ENCODE measurements around the gene MYO1G.

GRCh38 chr7:45017253-45017652 lies 38.4 kb upstream of the MYO1G start:
- TF ChIP-seq CTCF (IDR thresholded peaks at IDR 0.05 in 2 of 3, conservative IDR thresholded peaks at IDR 0.05 in 1 of 3; ENCODE audit: control insufficient read depth in 2 of 3, extremely low read depth in 1 of 3, insufficient read depth in 1 of 3, low read depth in 3 of 3, low read length in 3 of 3) (no peak), RELA (IDR thresholded peaks at IDR 0.05; ENCODE audit: borderline replicate concordance, partially characterized antibody) (no peak), ZNF622 (IDR thresholded peaks at IDR 0.05) (no peak), SMC3 (IDR thresholded peaks at IDR 0.05; ENCODE audit: borderline replicate concordance, low read length) (no peak), ELK1 (IDR thresholded peaks at IDR 0.05; ENCODE audit: low read depth, low read length) (no peak), ZBED1 (IDR thresholded peaks at IDR 0.05; ENCODE audit: borderline replicate concordance) (no peak), RCOR1 (conservative IDR thresholded peaks at IDR 0.05; ENCODE audit: low read depth, low read length) (no peak), TCF12 (IDR thresholded peaks at IDR 0.05; ENCODE audit: low read depth, low read length) (no peak), MAX (IDR thresholded peaks at IDR 0.05; ENCODE audit: low read depth, low read length) (no peak), HDAC2 (IDR thresholded peaks at IDR 0.05) (no peak), EZH2 (IDR thresholded peaks at IDR 0.05; ENCODE audit: borderline replicate concordance, control insufficient read depth, low read depth, low read length) (no peak), TCF3 (IDR thresholded peaks at IDR 0.05; ENCODE audit: borderline replicate concordance, insufficient read depth, low read depth, low read length) (no peak)

All from GM12878 (cell line).